NCI-H524 (cell line): ENCODE data around the gene ANXA4.
"Not testable (repeated sequence)": the region's sequence is repeated elsewhere in the genome, so short reads cannot be mapped to it uniquely, and the experiment has no call there.

Experiments used
- DNase-seq, 2 experiments: peaks; one replicate each; lab custom pipeline; 2025; lab: John Stamatoyannopoulos, UW

ANXA4 gene

GRCh38 chr2:69755862-69756467 lies 14.0 kb downstream of the ANXA4 start:
- no peak for DNase-seq

- DNase-seq = no peak
These were observed 20.1 kb downstream of the ANXA4 start for GRCh38 chr2:69762025-69762424.

GRCh38 chr2:69762513-69763494 lies 20.9 kb downstream of the ANXA4 start:
- DNase-seq = no peak

GRCh38 chr2:69763831-69764230 lies 21.9 kb downstream of the ANXA4 start:
- not testable (repeated sequence) for DNase-seq

- no peak for DNase-seq
These were observed 22.6 kb downstream of the ANXA4 start for GRCh38 chr2:69764286-69765095.

GRCh38 chr2:69765096-69765380 lies 23.1 kb downstream of the ANXA4 start:
- no peak for DNase-seq

- DNase-seq = no peak
These were observed 24.1 kb downstream of the ANXA4 start for GRCh38 chr2:69766014-69766413.

GRCh38 chr2:69767034-69767433 lies 25.1 kb downstream of the ANXA4 start:
- no peak for DNase-seq

GRCh38 chr2:69768235-69768634 lies 26.3 kb downstream of the ANXA4 start:
- DNase-seq = no peak

- DNase-seq = no peak
These were observed 26.9 kb downstream of the ANXA4 start for GRCh38 chr2:69768789-69769188.

- no peak for DNase-seq
These were observed 27.3 kb downstream of the ANXA4 start for GRCh38 chr2:69769272-69769671.

GRCh38 chr2:69770193-69770702 lies 28.3 kb downstream of the ANXA4 start:
- DNase-seq = no peak

GRCh38 chr2:69770747-69771146 lies 28.8 kb downstream of the ANXA4 start:
- no peak for DNase-seq

- DNase-seq = no peak
These were observed 29.5 kb downstream of the ANXA4 start for GRCh38 chr2:69771461-69771860.

GRCh38 chr2:69773206-69773605 lies 31.3 kb downstream of the ANXA4 start:
- DNase-seq = no peak

- not testable (repeated sequence) for DNase-seq
These were observed 32.5 kb downstream of the ANXA4 start for GRCh38 chr2:69774258-69774983.

GRCh38 chr2:69774984-69775982 lies 33.3 kb downstream of the ANXA4 start:
- DNase-seq = no peak

- DNase-seq = no peak
These were observed 35.2 kb downstream of the ANXA4 start for GRCh38 chr2:69776886-69777785.

GRCh38 chr2:69777786-69778105 lies 35.8 kb downstream of the ANXA4 start:
- DNase-seq = no peak
